Testis (tissue), 2 donors: ENCODE data around the gene AGBL4.

Source experiments
- CTCF ChIP-seq, 3 experiments: fragments of 450-650 bp in 2 of 3; fragments of 200-600 bp in 1 of 3; sonication (generic) in 1 of 3; IDR thresholded peaks; one replicate each; pipeline ENCODE4 v1.5.1; 2016 to 2019; ENCODE audit warnings: antibody characterized with exemption in 3 of 3, mild to moderate bottlenecking in 2 of 3, moderate library complexity in 1 of 3
- POLR2A ChIP-seq: fragments of 450-650 bp; IDR thresholded peaks from one replicate; pipeline ENCODE4 v1.6.1; 2017; ENCODE audit warnings: antibody characterized with exemption, mild to moderate bottlenecking, moderate library complexity

GRCh38 chr1:48743480-48743879, 1280.3 kb downstream of the AGBL4 start:
- no peak for TF ChIP-seq POLR2A
- TF ChIP-seq CTCF (IDR thresholded peaks at IDR 0.05): no peak
